B cell (primary cell): Measurements from ENCODE around the gene HNF1B.

Experiments
- EZH2 ChIP-seq: IDR thresholded peaks from 2 replicates; pipeline ENCODE4 v1.6.1; 2012; ENCODE audit warnings: borderline replicate concordance, low read depth, mild to moderate bottlenecking, moderate library complexity, low read length; ENCODE audit not compliant: insufficient read depth, poor library complexity, severe bottlenecking
- TF ChIP-seq, protein P1 (sequence below): fragments of 200-600 bp; IDR thresholded peaks from one replicate; pipeline ENCODE4 v1.8.0; 2022; ENCODE audit warnings: antibody characterized with exemption, mild to moderate bottlenecking

DNA sequence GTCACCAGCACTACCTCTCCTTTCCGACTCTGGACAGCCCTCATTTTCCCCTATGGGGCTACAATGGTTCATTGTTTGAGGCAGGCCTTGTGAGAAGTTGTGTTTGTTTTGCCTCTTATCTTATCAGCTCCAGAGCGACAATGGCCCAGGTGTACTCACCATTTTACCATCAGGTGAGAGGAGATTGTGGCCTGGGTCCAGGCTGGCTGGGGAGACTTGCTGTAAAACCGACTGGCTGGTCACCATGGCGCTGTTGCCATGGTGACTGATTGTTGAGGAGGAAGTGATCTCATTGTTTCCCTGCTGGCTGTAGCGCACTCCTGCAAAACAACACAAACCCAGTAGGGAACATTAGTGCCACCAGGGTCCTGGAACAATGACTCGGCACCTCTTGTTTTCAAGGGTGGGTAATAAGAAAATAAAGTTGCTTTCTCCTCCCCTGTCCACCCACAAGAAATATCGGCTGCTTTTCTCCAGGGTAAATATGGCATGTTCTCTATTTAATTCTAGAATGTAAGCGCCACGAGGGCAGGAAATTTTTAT is 34.4 kb downstream of the HNF1B start:
- TF ChIP-seq, protein P1, sequence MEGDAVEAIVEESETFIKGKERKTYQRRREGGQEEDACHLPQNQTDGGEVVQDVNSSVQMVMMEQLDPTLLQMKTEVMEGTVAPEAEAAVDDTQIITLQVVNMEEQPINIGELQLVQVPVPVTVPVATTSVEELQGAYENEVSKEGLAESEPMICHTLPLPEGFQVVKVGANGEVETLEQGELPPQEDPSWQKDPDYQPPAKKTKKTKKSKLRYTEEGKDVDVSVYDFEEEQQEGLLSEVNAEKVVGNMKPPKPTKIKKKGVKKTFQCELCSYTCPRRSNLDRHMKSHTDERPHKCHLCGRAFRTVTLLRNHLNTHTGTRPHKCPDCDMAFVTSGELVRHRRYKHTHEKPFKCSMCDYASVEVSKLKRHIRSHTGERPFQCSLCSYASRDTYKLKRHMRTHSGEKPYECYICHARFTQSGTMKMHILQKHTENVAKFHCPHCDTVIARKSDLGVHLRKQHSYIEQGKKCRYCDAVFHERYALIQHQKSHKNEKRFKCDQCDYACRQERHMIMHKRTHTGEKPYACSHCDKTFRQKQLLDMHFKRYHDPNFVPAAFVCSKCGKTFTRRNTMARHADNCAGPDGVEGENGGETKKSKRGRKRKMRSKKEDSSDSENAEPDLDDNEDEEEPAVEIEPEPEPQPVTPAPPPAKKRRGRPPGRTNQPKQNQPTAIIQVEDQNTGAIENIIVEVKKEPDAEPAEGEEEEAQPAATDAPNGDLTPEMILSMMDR = no peak
- TF ChIP-seq EZH2 = no peak
